ENCODE data around the gene ZNF385B.

ZNF385B gene

DNA sequence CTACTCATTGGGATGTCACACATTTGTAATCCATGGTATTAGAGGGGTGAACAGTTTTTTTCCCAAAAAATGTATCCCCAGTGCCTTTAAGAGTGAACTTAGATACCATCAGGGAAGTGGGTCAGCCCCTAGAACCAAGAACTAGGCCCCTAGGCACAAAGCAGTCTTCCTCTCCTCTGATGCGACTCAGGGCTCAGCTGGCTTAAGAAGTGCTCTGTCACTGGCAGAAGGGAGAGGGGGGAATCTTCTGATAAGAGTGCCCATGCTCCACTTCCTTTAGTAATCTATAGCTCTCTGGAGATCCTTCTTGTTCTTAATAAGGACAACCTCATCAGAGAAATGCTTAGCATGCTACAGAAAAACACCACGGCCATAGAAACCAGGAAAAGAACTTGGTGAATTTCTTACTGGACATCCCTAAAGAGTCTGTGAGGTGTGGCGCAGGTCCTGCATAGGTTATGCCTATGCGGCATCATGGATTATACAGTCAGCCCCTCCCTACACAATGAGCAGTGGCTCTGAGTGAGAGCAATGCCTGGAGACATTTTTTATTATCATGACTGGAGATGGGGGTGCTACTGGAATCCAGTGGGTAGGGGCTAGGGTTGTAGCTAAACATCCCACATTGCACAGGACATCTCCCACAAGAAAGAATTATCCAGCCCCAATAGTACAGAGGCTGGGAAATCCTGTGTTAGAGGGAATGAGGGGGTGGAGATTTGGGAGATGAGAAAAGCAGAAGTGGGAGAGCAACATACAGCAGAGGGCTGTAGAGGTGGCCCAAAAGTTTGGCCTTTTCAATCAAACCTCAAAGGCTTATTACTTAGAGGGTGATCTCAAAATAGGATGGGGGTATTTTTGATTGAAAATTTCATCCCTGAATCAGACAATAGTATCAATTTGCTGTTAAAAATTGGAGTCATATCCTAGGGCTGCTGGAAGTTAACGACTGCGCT is 21.7 kb upstream of the ZNF385B start:
- no peak for DNase-seq (ENCODE audit: low read depth)

DNA sequence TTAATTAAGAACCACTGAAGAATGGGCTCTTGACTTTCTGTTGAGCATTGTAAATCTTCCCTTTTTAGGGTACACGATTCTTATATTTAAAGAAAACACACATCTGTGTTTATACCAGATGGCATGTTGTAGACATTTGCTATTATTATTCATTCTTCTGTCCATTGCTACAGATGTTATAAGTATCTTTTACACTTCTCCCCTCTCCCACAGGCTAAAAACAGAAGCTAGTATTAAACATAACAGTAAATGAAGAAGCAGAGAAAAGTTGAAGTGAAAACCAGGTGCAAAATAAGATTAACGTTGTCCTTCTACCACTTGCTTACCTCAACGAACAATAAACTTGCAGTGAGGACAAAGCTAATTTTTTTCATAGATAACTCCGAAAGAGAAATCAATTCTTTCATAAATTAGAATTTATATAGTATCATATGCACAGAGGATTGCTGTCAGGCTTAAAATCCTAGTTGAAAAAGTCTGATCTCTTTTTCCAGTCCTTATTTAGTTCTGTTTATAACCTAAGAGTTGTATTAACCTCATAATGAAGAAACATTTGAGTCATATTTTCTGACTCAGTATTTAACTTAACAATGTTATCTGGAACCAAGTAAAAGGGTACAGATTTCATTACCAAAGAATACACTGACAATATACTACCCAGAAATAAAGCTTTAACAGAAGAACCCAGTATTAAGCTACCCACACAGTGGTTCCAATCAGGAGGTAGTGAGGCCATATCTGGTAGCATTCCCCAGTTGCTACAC is 16.4 kb upstream of the ZNF385B start:
- no peak for DNase-seq (ENCODE audit: low read depth)
- TF ChIP-seq, protein P1, sequence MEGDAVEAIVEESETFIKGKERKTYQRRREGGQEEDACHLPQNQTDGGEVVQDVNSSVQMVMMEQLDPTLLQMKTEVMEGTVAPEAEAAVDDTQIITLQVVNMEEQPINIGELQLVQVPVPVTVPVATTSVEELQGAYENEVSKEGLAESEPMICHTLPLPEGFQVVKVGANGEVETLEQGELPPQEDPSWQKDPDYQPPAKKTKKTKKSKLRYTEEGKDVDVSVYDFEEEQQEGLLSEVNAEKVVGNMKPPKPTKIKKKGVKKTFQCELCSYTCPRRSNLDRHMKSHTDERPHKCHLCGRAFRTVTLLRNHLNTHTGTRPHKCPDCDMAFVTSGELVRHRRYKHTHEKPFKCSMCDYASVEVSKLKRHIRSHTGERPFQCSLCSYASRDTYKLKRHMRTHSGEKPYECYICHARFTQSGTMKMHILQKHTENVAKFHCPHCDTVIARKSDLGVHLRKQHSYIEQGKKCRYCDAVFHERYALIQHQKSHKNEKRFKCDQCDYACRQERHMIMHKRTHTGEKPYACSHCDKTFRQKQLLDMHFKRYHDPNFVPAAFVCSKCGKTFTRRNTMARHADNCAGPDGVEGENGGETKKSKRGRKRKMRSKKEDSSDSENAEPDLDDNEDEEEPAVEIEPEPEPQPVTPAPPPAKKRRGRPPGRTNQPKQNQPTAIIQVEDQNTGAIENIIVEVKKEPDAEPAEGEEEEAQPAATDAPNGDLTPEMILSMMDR (IDR thresholded peaks at IDR 0.05; ENCODE audit: low read depth, low read length) = no peak
- TF ChIP-seq POLR2A (IDR thresholded peaks at IDR 0.05; ENCODE audit: extremely low read depth, insufficient read length) (no peak), MYC (IDR thresholded peaks at IDR 0.05; ENCODE audit: low read depth, low read length) (no peak)
- TF ChIP-seq, protein P2, sequence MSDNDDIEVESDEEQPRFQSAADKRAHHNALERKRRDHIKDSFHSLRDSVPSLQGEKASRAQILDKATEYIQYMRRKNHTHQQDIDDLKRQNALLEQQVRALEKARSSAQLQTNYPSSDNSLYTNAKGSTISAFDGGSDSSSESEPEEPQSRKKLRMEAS (IDR thresholded peaks at IDR 0.05; ENCODE audit: low read depth, low read length) = no peak
- no peak overlapping the region for H3K4me3 ChIP-seq (ENCODE audit: low read depth, low read length)

More for the DNA sequence above, 21.7 kb upstream of the ZNF385B start:
- TF ChIP-seq POLR2A (IDR thresholded peaks at IDR 0.05; ENCODE audit: extremely low read depth, insufficient read length) = no peak
- TF ChIP-seq, protein P2 (IDR thresholded peaks at IDR 0.05; ENCODE audit: low read depth, low read length) = no peak
- no peak for TF ChIP-seq MYC (IDR thresholded peaks at IDR 0.05; ENCODE audit: low read depth, low read length)
- TF ChIP-seq, protein P1 (IDR thresholded peaks at IDR 0.05; ENCODE audit: low read depth, low read length) = no peak
- no peak overlapping the region for H3K4me3 ChIP-seq (ENCODE audit: low read depth, low read length)

DNA sequence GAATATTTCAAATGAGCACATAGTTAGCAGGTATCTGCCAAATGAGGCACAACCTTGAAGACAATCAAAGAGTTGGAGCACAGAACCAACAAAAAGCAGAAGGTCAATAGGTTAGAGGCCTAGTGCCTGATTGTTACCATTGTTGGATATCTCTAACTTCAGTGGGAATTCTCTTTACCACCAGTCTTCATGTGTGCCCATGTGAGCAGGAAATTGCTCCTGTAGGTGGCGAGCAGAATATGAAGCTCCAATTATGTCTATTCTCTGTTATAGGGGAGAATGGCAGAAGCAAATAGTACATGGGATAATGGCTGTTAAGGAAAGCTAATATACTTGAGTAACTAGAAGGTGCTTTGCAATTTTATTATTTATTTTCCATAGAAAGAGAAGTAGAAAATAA is 14.9 kb upstream of the ZNF385B start:
- no peak overlapping the region for H3K4me3 ChIP-seq (ENCODE audit: low read depth, low read length)
- no peak for TF ChIP-seq MYC (IDR thresholded peaks at IDR 0.05; ENCODE audit: low read depth, low read length)
- TF ChIP-seq POLR2A (IDR thresholded peaks at IDR 0.05; ENCODE audit: extremely low read depth, insufficient read length) = no peak
- TF ChIP-seq, protein P1 (IDR thresholded peaks at IDR 0.05; ENCODE audit: low read depth, low read length) = no peak
- TF ChIP-seq, protein P2 (IDR thresholded peaks at IDR 0.05; ENCODE audit: low read depth, low read length) = no peak
- no peak for DNase-seq (ENCODE audit: low read depth)

DNA sequence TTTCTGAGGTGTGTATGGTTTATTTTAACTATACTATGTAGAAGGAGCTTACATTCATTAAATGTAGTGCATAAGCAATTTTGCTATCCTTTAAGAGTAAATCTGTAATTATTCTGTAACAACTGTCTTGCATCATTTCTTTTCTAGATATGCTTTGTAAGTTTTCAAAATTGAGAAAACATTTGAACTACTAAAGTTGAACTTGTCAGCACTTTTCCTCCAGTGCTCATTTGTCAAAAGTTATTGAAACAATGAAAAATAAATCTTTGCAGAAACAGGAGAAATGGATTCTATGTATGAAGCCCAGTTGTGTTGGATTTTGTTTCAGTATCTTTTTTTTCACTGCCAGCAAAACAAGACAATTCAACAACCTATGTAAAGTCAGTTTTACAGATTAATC is 14.5 kb upstream of the ZNF385B start:
- DNase-seq (ENCODE audit: low read depth) = no peak
- H3K4me3 ChIP-seq (ENCODE audit: low read depth, low read length) = no peak overlapping the region
- no peak for TF ChIP-seq POLR2A (IDR thresholded peaks at IDR 0.05; ENCODE audit: extremely low read depth, insufficient read length)
- TF ChIP-seq, protein P2 (IDR thresholded peaks at IDR 0.05; ENCODE audit: low read depth, low read length) = no peak
- TF ChIP-seq MYC (IDR thresholded peaks at IDR 0.05; ENCODE audit: low read depth, low read length) = no peak
- TF ChIP-seq, protein P1 (IDR thresholded peaks at IDR 0.05; ENCODE audit: low read depth, low read length) = no peak

DNA sequence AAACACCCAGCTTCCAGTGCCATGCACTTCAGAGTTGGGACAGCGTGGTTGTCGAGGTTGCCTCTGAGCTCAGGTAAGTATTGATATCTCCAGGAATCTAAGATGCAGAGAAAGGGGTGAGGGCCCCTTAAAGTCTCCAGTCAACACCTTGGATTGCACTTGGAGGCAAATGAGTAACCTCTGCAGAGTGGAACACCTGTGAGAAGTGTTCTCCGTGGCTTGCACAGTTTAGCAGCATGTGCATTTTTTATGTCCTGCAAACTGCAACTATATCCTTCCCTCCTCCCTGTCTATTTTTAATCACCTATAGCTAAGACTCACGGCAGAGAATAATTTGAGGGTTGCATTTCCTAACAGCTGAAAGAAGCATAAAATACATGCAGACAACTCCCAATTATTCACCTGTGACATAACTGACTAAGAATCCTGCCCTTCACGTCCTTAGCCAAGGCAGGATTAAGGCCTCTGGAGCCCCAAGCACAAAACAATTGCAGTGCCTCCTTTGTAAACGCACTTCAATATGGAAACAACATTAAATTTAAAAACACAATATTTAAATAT is 1.6 kb upstream of the ZNF385B start:
- TF ChIP-seq, protein P1 (IDR thresholded peaks at IDR 0.05; ENCODE audit: low read depth, low read length) = no peak
- TF ChIP-seq, protein P2 (IDR thresholded peaks at IDR 0.05; ENCODE audit: low read depth, low read length) = no peak
- TF ChIP-seq POLR2A (IDR thresholded peaks at IDR 0.05; ENCODE audit: extremely low read depth, insufficient read length) = no peak
- no peak for TF ChIP-seq MYC (IDR thresholded peaks at IDR 0.05; ENCODE audit: low read depth, low read length)
- no peak overlapping the region for H3K4me3 ChIP-seq (ENCODE audit: low read depth, low read length)
- DNase-seq (ENCODE audit: low read depth) = no peak

All from NB4 (cell line).